H1 (cell line): Measurements from ENCODE around the gene RBM42. TPM values are rescaled to one million over a fixed set of nuclear protein-coding genes. Genes with fewer than 3 reads are reported as not detected.

Experiments used
- CTCF ChIA-PET: fragments of 300-600 bp; sonication (Branson Sonifier 250); formaldehyde crosslinking; loops from one replicate; lab custom pipeline; 2021; ENCODE audit not compliant: partially characterized antibody; lab: Charles Lee
- POLR2A ChIA-PET: fragments of 300-600 bp; sonication (Branson Sonifier 250); formaldehyde crosslinking; loops from one replicate; lab custom pipeline; 2021; ENCODE audit warnings: inconsistent platforms; ENCODE audit not compliant: partially characterized antibody; lab: Charles Lee
- DNase-seq, 2 experiments: peaks; one replicate each; pipeline versions ENCODE4 v3.0.0 to v3.0.0-alpha.2; 2010 to 2022; ENCODE audit warnings: low spot score in 2 of 2, low read depth in 1 of 2, mixed read lengths in 1 of 2
- FAIRE-seq: peaks from 2 replicates; lab custom pipeline; 2011; peaks lifted over from hg19 to GRCh38; lab: Jason Lieb, UNC
- H2AFZ ChIP-seq: 2 replicates; pipeline ENCODE4 v1.8.1; 2012; ENCODE audit warnings: low read length, inconsistent platforms
- H2AK5ac ChIP-seq: 2 replicates; pipeline ENCODE4 v1.6.1; 2013; ENCODE audit warnings: low read depth, low read length
- H2BK120ac ChIP-seq: replicated peaks from 2 replicates; pipeline ENCODE3; 2013; ENCODE audit warnings: low read depth, low read length, inconsistent platforms
- H2BK12ac ChIP-seq: 2 replicates; pipeline ENCODE4 v1.6.1; 2013; ENCODE audit warnings: low read depth, low read length
- H2BK15ac ChIP-seq: 2 replicates; pipeline ENCODE4 v1.6.1; 2013; ENCODE audit warnings: low read length
- H2BK20ac ChIP-seq: 2 replicates; pipeline ENCODE4 v1.6.1; 2013; ENCODE audit warnings: low read length
- H2BK5ac ChIP-seq: 2 replicates; pipeline ENCODE4 v1.6.1; 2013; ENCODE audit warnings: low read depth, low read length
- H3K14ac ChIP-seq: 2 replicates; pipeline ENCODE4 v1.6.1; 2013; ENCODE audit warnings: inconsistent platforms; ENCODE audit not compliant: insufficient read length
- H3K18ac ChIP-seq: 2 replicates; pipeline ENCODE4 v1.6.1; 2013; ENCODE audit warnings: low read length; ENCODE audit errors: extremely low read depth
- H3K23ac ChIP-seq: 2 replicates; pipeline ENCODE4 v1.6.1; 2013; ENCODE audit warnings: inconsistent platforms; ENCODE audit not compliant: insufficient read length
- H3K23me2 ChIP-seq: 2 replicates; pipeline ENCODE4 v1.6.1; 2013; ENCODE audit warnings: low read depth, low read length
- H3K27ac ChIP-seq: 2 replicates; pipeline ENCODE4 v1.6.1; 2011; ENCODE audit warnings: low read depth, low read length, inconsistent platforms
- H3K27me3 ChIP-seq, 4 experiments: replicated peaks in 1 of 4; 1 replicate in 1 of 4; 2 replicates in 3 of 4; pipeline versions ENCODE4 v1.6.1 to v1.8.1; 2011 to 2013; ENCODE audit warnings: low read length in 3 of 4, mild to moderate bottlenecking in 3 of 4, inconsistent platforms in 2 of 4, mixed read lengths in 2 of 4, moderate library complexity in 1 of 4; ENCODE audit not compliant: control insufficient read depth in 3 of 4, insufficient read depth in 3 of 4; ENCODE audit errors: extremely low read depth in 1 of 4
- H3K36me3 ChIP-seq, 4 experiments: 2 replicates each; pipeline versions ENCODE4 v1.6.1 to v1.8.1; 2011 to 2013; ENCODE audit warnings: mild to moderate bottlenecking in 4 of 4, low read length in 3 of 4, moderate library complexity in 2 of 4, control low read depth in 1 of 4, inconsistent platforms in 1 of 4; ENCODE audit not compliant: insufficient read depth in 4 of 4, control insufficient read depth in 2 of 4
- H3K4ac ChIP-seq: replicated peaks from 2 replicates; pipeline ENCODE3; 2013; ENCODE audit warnings: low read length, low read depth, mixed read lengths, inconsistent platforms; ENCODE audit not compliant: insufficient read length
- H3K4me1 ChIP-seq, 4 experiments: replicated peaks in 1 of 4; 1 replicate in 1 of 4; 2 replicates in 3 of 4; pipeline versions ENCODE4 v1.6.1 to v1.8.1; 2011 to 2013; ENCODE audit warnings: low read length in 3 of 4, inconsistent platforms in 2 of 4, mixed read lengths in 1 of 4; ENCODE audit not compliant: insufficient read depth in 4 of 4, control insufficient read depth in 3 of 4
- H3K4me2 ChIP-seq, 2 experiments: 2 replicates each; pipeline versions ENCODE4 v1.6.1 to v1.8.1; 2011 to 2013; ENCODE audit warnings: low read depth in 2 of 2, low read length in 2 of 2, control low read depth in 1 of 2, inconsistent platforms in 1 of 2, mild to moderate bottlenecking in 1 of 2; ENCODE audit not compliant: insufficient read depth in 1 of 2
- H3K4me3 ChIP-seq, 4 experiments: fragments of 200-600, 300-600 bp in 1 of 4; sonication (generic), shearing (Covaris generic), sonication (Bioruptor Twin) in 1 of 4; 2 replicates each; pipeline versions ENCODE4 v1.5.1 to v1.8.1; 2011 to 2016; ENCODE audit warnings: low read length in 4 of 4, low read depth in 3 of 4, control low read depth in 2 of 4, inconsistent platforms in 2 of 4, mild to moderate bottlenecking in 2 of 4, mixed read lengths in 1 of 4, moderate library complexity in 1 of 4; ENCODE audit not compliant: insufficient read depth in 2 of 4; ENCODE audit errors: extremely low read depth in 1 of 4
- H3K56ac ChIP-seq: replicated peaks from 2 replicates; pipeline ENCODE3; 2013; ENCODE audit warnings: low read depth, mild to moderate bottlenecking, mixed read lengths, low read length, inconsistent platforms; ENCODE audit not compliant: insufficient read length
- H3K79me1 ChIP-seq: 2 replicates; pipeline ENCODE4 v1.6.1; 2013; ENCODE audit warnings: low read depth, low read length, control low read depth
- H3K79me2 ChIP-seq, 2 experiments: 2 replicates each; pipeline versions ENCODE4 v1.6.1 to v1.8.1; 2012 to 2013; ENCODE audit warnings: low read length in 2 of 2, mild to moderate bottlenecking in 2 of 2, inconsistent platforms in 1 of 2; ENCODE audit not compliant: insufficient read depth in 2 of 2, control insufficient read depth in 1 of 2
- H3K9ac ChIP-seq, 4 experiments: replicated peaks in 1 of 4; 1 replicate in 1 of 4; 2 replicates in 3 of 4; pipeline versions ENCODE4 v1.6.1 to v1.8.1; 2011 to 2013; ENCODE audit warnings: low read depth in 3 of 4, low read length in 3 of 4, control low read depth in 2 of 4, mild to moderate bottlenecking in 2 of 4, moderate library complexity in 2 of 4, inconsistent platforms in 1 of 4; ENCODE audit errors: extremely low read depth in 1 of 4
- H3K9me3 ChIP-seq, 2 experiments: 2 replicates each; pipeline versions ENCODE4 v1.6.1 to v1.8.1; 2012 to 2013; ENCODE audit warnings: mild to moderate bottlenecking in 2 of 2, moderate library complexity in 2 of 2, control low read depth in 1 of 2, inconsistent platforms in 1 of 2, low read depth in 1 of 2, low read length in 1 of 2, mixed read lengths in 1 of 2; ENCODE audit not compliant: insufficient read depth in 2 of 2
- H4K20me1 ChIP-seq, 2 experiments: replicated peaks in 1 of 2; 2 replicates each; pipeline versions ENCODE3 to v1.8.1; 2011 to 2013; ENCODE audit warnings: inconsistent platforms in 2 of 2, low read length in 2 of 2, mild to moderate bottlenecking in 1 of 2; ENCODE audit not compliant: insufficient read depth in 2 of 2, control insufficient read depth in 1 of 2
- H4K5ac ChIP-seq: 2 replicates; pipeline ENCODE4 v1.6.1; 2013; ENCODE audit warnings: low read length, low read depth, mixed read lengths, inconsistent platforms; ENCODE audit not compliant: insufficient read length
- H4K8ac ChIP-seq: 2 replicates; pipeline ENCODE4 v1.8.0; 2013; ENCODE audit warnings: mild to moderate bottlenecking, moderate library complexity, low read length, inconsistent platforms; ENCODE audit not compliant: insufficient read depth; ENCODE audit errors: extremely low read depth
- H4K91ac ChIP-seq: replicated peaks from 2 replicates; pipeline ENCODE3; 2013; ENCODE audit warnings: low read length, mixed read lengths, inconsistent platforms; ENCODE audit not compliant: insufficient read length
- CEBPB ChIP-seq: IDR thresholded peaks from 2 replicates; pipeline ENCODE4 v1.6.1; 2012; ENCODE audit warnings: low read depth, low read length
- EGR1 ChIP-seq: IDR thresholded peaks from 2 replicates; pipeline ENCODE4 v1.6.1; 2011; ENCODE audit warnings: low read depth, low read length, borderline replicate concordance
- MAFK ChIP-seq: IDR thresholded peaks from 2 replicates; pipeline ENCODE4 v1.6.1; 2012; ENCODE audit warnings: low read depth, mild to moderate bottlenecking, improper control_type of control experiment, low read length
- PHF8 ChIP-seq: fragments of 200-600 bp; sonication (generic); conservative IDR thresholded peaks from 2 replicates; pipeline ENCODE4 v1.7.1; 2012; ENCODE audit warnings: low read depth, mild to moderate bottlenecking, inconsistent platforms, low read length, moderate library complexity
- RAD21 ChIP-seq, 2 experiments: IDR thresholded peaks in 1 of 2; conservative IDR thresholded peaks in 1 of 2; 2 replicates each; pipeline ENCODE4 v1.6.1; 2011; ENCODE audit warnings: low read depth in 2 of 2, low read length in 2 of 2, improper control_type of control experiment in 1 of 2, inconsistent platforms in 1 of 2, mild to moderate bottlenecking in 1 of 2, moderate library complexity in 1 of 2
- RFX5 ChIP-seq: IDR thresholded peaks from 2 replicates; pipeline ENCODE4 v1.6.1; 2011; ENCODE audit warnings: low read depth, low read length, improper control_type of control experiment, borderline replicate concordance
- RXRA ChIP-seq: IDR thresholded peaks from 2 replicates; pipeline ENCODE4 v1.6.1; 2011; ENCODE audit warnings: low read depth, mild to moderate bottlenecking, low read length, moderate library complexity; ENCODE audit not compliant: insufficient read depth
- SIX5 ChIP-seq: IDR thresholded peaks from 2 replicates; pipeline ENCODE4 v1.6.1; 2011; ENCODE audit warnings: mild to moderate bottlenecking, low read depth, low read length
- TAF7 ChIP-seq: optimal IDR thresholded peaks from 2 replicates; pipeline ENCODE3; 2011; ENCODE audit warnings: low read depth, mild to moderate bottlenecking, inconsistent platforms, low read length, moderate library complexity, borderline replicate concordance
- TBP ChIP-seq: IDR thresholded peaks from 2 replicates; pipeline ENCODE4 v1.6.1; 2011; ENCODE audit warnings: low read depth, low read length, improper control_type of control experiment
- WGBS, 2 experiments: shearing (Covaris generic) in 1 of 2; methylation state at CpG; one replicate each; pipeline versions ENCODE4 v1.1.6 to v1.1.7; 2013 to 2015; ENCODE audit warnings: low lambda C conversion rate in 2 of 2, mixed read lengths in 2 of 2, inconsistent platforms in 1 of 2, low coverage in 1 of 2, missing lambda C conversion rate in 1 of 2; ENCODE audit not compliant: insufficient replicate concordance in 2 of 2, insufficient coverage in 1 of 2, insufficient read length in 1 of 2; ENCODE audit errors: extremely low coverage in 1 of 2, missing lambda C conversion rate in 1 of 2; 5-methylcytosine and 5-hydroxymethylcytosine counted together
- polyA plus RNA-seq, 7 experiments: library from polyadenylated mRNA; depleted of rRNA in 3 of 7; stranded (reverse) in 5 of 7; unstranded in 2 of 7; fragments of >200 nt in 5 of 7; fragments of 200-250 nt in 2 of 7; gene quantifications; 1 replicate in 5 of 7; 2 replicates in 1 of 7; 4 replicates in 1 of 7; pipeline versions ENCODE4 v1.2.1 to v1.2.3, GENCODE V29; 2011 to 2013; ENCODE audit warnings: missing spikeins in 2 of 7, mixed read lengths in 2 of 7
- total RNA-seq: library from RNA; stranded (reverse); fragmentation: NEBNext Ultra II Directional; extraction: Animal tissue kit (Norgen Biotek cat#: 25700); gene quantifications from 2 replicates; pipeline ENCODE4 v1.2.1, GENCODE V29; 2021
- TF ChIP-seq, protein P1 (sequence below): IDR thresholded peaks from 2 replicates; pipeline ENCODE4 v1.6.1; 2011; ENCODE audit warnings: low read depth, mild to moderate bottlenecking, low read length; ENCODE audit not compliant: insufficient read depth

Gene RBM42
- total and polyA plus RNA-seq, 2 of the 8 experiments (the other 6 are each of a cell fraction or from before 2014, with no cell fraction given): 59.8 to 80.8 TPM

DNA sequence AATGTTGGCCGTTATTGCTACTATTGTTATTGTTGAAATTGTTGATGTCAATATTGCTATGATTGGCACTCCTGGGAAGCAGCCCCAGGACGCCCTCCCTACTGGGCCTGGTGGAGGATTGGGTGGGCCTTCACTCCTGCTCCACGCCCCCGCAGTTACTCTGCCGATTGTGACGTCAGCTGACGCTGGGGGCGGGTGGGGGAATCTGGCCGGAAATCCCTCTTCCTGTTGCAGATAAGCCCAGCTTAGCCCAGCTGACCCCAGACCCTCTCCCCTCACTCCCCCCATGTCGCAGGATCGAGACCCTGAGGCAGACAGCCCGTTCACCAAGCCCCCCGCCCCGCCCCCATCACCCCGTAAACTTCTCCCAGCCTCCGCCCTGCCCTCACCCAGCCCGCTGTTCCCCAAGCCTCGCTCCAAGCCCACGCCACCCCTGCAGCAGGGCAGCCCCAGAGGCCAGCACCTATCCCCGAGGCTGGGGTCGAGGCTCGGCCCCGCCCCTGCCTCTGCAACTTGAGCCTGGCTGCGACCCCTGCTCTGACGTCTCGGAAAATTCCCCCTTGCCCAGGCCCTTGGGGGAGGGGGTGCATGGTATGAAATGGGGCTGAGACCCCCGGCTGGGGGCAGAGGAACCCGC is 12.8 kb downstream of the RBM42 start, which contains the start of gene ETV2:
TSS of gene ETV2 (plus strand) at position 231 of the 637 bp plus-strand sequence. CDS start 716 bp downstream, outside the sequence.
- H3K79me2 ChIP-seq: no peaks in the 10 kb centered on the region
- H3K18ac ChIP-seq: peak within 1 kb of the TSS; percentile 15
- peak within 1 kb of the TSS; percentile 96 for H2BK12ac ChIP-seq
- CTCF ChIA-PET: interaction anchor here (1.0 to 1.5 kb wide), 2 partner anchors 11 to 28 kb away, joined by 4 read pairs; no protein-coding TSS in a partner anchor
- DNase-seq (peak in 1 of 2 experiments; percentile 80), FAIRE-seq (no peak)
- H3K36me3 ChIP-seq: peaks cover 3 to 13% (median 6%) of the 10 kb centered on the region in 4 experiments; a peak in 5 of 8 replicates
- H4K91ac ChIP-seq: peak within 1 kb of the TSS; percentile 83
- peaks cover 7 to 30% (median 18%) of the 10 kb centered on the region in 4 experiments for H3K4me1 ChIP-seq
- no peak within 1 kb of the TSS for H3K23ac ChIP-seq
- peak within 1 kb of the TSS; percentile 75 for H4K8ac ChIP-seq
- H2AK5ac ChIP-seq: 0 out of 2 replicates have a peak within 1 kb of the TSS, but pooled peaks have one; percentile 70
- 13% methylated on average over 17 of the region's 28 CpGs; no CpG with 5 or more reads in 1 of the 2 experiments for WGBS, 2 experiments
- no peaks in the 10 kb centered on the region for H3K79me1 ChIP-seq
- H3K27ac ChIP-seq: no peak within 1 kb of the TSS
- H3K4me3 ChIP-seq: peak within 1 kb of the TSS; percentile 1 to 63 (median 23); a peak in 6 of 8 replicates
- peak within 1 kb of the TSS; percentile 63 to 85 for H3K4me2 ChIP-seq
- no peaks in the 10 kb centered on the region for H3K9me3 ChIP-seq
- peak within 1 kb of the TSS; percentile 25; the same call in 1 of the 2 replicates for H2BK15ac ChIP-seq
- peak within 1 kb of the TSS; percentile 72; the same call in 1 of the 2 replicates for H2BK20ac ChIP-seq
- H2BK120ac ChIP-seq: peak within 1 kb of the TSS; percentile 43
- H3K9ac ChIP-seq: peak within 1 kb of the TSS in 1 of 4 experiments; percentile 20; a peak in 2 of 7 replicates
- peak within 1 kb of the TSS; percentile 87 for H3K4ac ChIP-seq
- H3K23me2 ChIP-seq: peaks cover 16% of the 10 kb centered on the region; the same call in 1 of the 2 replicates
- peak within 1 kb of the TSS; percentile 50 for H3K56ac ChIP-seq
- peaks cover 0 to 6% (median 3%) of the 10 kb centered on the region in 4 experiments; a peak in 4 of 7 replicates for H3K27me3 ChIP-seq
- peak within 1 kb of the TSS; percentile 30 for H4K5ac ChIP-seq
- H4K20me1 ChIP-seq: peaks cover 0 to 2% of the 10 kb centered on the region in 2 experiments
- H2BK5ac ChIP-seq: peak within 1 kb of the TSS; percentile 13; the same call in 1 of the 2 replicates
- no peak within 1 kb of the TSS for H3K14ac ChIP-seq
- H2AFZ ChIP-seq: no peak within 1 kb of the TSS; the same call in 1 of the 2 replicates
- POLR2A ChIA-PET: interaction anchor here (0.6 to 2.5 kb wide), 7 partner anchors 8 to 236 kb away, joined by 3 to 7 read pairs (median 4); partner anchors contain the start of gene ATP4A
- TF ChIP-seq, protein P1, sequence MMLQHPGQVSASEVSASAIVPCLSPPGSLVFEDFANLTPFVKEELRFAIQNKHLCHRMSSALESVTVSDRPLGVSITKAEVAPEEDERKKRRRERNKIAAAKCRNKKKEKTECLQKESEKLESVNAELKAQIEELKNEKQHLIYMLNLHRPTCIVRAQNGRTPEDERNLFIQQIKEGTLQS: no peak
- TF ChIP-seq CEBPB (no peak), TBP (peak; percentile 47), RXRA (no peak), EGR1 (peak; percentile 93), SIX5 (no peak), TAF7 (peak; percentile 40), MAFK (no peak), RAD21 (IDR thresholded peaks at IDR 0.05 in 1 of 2, conservative IDR thresholded peaks at IDR 0.05 in 1 of 2; ENCODE audit: low read depth in 2 of 2, low read length in 2 of 2) (no peak), PHF8 (no peak), RFX5 (no peak)
